Measurements from ENCODE around the gene HES5. TPM values are rescaled to one million over a fixed set of nuclear protein-coding genes. Genes with fewer than 3 reads are reported as not detected.

The HES5 gene
- total RNA-seq, 3 donors from 2014 or later = not detected

DNA sequence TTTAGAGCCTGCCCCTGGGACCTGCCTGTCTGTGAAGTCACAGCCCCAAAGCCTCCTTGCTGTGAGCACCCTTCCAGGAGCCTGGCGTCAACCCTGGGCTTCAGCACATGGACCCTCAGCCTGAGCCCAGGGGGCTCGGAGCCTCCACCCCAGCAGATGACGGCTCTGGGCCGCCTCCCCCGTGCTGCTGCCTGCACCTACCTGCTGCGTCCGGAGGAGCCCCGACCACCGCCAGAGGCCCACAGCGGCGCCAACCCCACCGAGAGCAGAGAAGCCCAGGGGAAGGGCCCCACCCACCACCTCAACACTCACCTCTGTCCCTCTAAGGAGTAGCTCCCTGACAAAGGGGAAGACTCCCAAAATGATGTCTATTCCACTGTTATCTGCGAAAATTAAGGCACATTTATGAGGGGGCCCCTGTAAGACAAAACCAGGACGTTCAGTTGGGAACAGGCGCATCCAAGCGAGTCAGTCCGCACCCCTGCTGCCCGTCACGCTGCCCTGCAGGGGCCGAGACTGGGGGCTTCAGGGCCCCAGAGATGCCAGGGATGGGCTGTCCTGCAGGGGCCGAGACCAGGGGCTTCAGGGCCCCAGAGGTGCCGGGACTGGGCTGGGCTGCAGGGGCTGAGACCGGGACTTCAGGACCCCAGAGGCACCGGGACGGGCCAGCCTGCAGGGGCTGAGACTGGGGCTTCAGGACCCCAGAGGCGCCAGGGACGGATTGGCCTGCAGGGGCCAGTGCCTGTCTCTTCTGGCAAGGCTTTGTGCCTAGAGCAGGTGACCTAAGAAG, 19.5 kb downstream of the HES5 start:
- H3K27me3 Mint-ChIP-seq (ENCODE audit: low read depth) = no peaks in the 10 kb centered on the region
- H3K4me1 Mint-ChIP-seq (ENCODE audit: low read depth) = no peaks in the 10 kb centered on the region
- no peaks in the 10 kb centered on the region for H3K9me3 Mint-ChIP-seq
- peaks cover 9% of the 10 kb centered on the region for H3K36me3 Mint-ChIP-seq (ENCODE audit: insufficient read depth)
- no peak overlapping the region for H3K4me3 Mint-ChIP-seq
- DNase-seq (no peak), ATAC-seq (no peak)

DNA sequence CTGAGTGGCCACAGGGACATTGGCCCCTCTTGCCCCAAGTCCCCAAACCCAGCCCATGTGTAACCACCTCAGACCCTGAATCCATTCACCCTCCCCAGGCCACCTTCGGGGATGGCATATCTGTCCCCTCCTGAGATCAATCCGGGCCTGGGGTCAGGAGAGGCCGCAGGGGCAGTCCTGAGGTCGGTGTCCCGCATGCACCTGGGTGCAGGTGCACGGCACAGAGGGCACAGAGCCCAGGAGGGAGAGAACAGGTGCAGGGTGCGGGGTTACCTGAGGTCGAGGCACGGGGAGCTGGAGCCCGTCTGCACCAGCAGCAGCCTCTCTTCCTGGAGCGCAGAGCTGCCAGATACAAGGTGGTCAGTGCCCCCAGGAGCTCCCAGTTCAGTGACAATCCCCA, 20.5 kb downstream of the HES5 start:
- H3K27me3 Mint-ChIP-seq (ENCODE audit: low read depth) = no peaks in the 10 kb centered on the region
- H3K4me3 Mint-ChIP-seq = no peak overlapping the region
- H3K36me3 Mint-ChIP-seq (ENCODE audit: insufficient read depth) = peaks cover 9% of the 10 kb centered on the region
- no peaks in the 10 kb centered on the region for H3K9me3 Mint-ChIP-seq
- DNase-seq = no peak
- ATAC-seq = no peak
- H3K4me1 Mint-ChIP-seq (ENCODE audit: low read depth) = no peaks in the 10 kb centered on the region

DNA sequence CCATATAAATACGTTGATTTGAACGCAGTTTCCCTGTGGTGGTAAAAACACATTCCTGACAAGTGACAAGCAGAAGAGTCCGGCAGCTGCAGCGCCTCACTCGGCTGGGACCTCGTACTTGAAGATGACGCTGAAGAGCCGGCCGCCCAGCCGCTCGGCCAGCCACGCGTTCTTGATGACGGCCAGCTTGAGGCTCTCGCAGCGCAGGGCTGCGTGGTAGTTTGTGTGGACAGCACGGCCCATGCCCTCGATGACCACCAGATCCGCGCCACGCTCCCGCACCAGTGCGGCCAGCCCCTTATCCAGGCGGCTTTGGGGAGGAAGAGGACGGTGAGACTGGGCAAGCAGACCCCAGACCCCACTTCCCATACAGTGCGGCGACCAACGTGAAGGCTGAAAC, 21.3 kb downstream of the HES5 start:
- Mint-ChIP-seq H3K4me1 (ENCODE audit: low read depth) (no peaks in the 10 kb centered on the region), H3K27me3 (ENCODE audit: low read depth) (no peaks in the 10 kb centered on the region), H3K4me3 (no peak overlapping the region), H3K9me3 (no peaks in the 10 kb centered on the region), H3K36me3 (ENCODE audit: insufficient read depth) (peaks cover 9% of the 10 kb centered on the region)
- DNase-seq = no peak
- ATAC-seq = no peak

DNA sequence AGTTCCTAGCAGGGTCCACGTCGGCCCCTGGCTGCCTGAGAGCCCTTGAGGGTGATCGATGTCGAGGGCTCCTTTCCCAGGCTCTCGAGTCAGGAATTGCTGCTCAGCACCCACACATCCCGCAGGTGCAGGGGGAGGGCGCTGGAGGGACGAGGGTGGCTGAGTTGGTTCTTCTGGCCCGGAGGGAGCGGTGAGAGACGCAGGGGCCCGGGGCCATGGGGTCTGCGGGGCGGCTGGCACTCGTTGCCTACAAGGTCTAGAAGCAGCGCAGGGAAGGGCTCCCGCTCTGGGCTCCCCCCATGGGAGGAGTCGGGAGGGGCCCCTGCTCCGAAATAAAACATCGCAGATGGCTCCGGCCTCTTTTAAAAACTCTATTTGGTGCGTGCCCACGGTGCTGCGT, 21.9 kb downstream of the HES5 start:
- DNase-seq = no peak
- H3K4me1 Mint-ChIP-seq (ENCODE audit: low read depth) = no peaks in the 10 kb centered on the region
- no peaks in the 10 kb centered on the region for H3K27me3 Mint-ChIP-seq (ENCODE audit: low read depth)
- H3K4me3 Mint-ChIP-seq = no peak overlapping the region
- no peaks in the 10 kb centered on the region for H3K9me3 Mint-ChIP-seq
- peaks cover 9% of the 10 kb centered on the region for H3K36me3 Mint-ChIP-seq (ENCODE audit: insufficient read depth)
- ATAC-seq = no peak

DNA sequence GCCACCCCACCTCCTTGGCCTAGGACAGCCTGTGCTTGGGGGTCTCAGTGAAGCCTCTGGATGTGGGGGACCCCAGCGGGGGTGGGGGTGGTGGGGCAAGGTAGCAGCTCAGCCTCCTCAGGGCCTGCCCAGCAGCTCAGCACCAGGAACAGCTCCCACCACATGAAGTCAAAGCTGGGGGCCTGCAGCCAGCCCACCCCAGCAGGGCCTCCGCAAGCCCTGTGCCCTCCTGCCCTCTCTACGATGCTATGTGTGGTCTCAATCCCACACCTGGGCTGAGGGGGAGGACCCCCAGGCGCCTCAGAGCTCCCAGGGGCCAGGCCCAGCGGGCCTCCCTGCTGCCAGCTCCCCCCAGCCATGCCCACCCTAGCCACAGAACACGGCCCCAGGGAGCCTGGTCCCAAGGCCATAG, 22.3 kb downstream of the HES5 start:
- ATAC-seq (no peak), DNase-seq (no peak)
- Mint-ChIP-seq H3K36me3 (ENCODE audit: insufficient read depth) (peaks cover 9% of the 10 kb centered on the region), H3K4me3 (no peak overlapping the region), H3K4me1 (ENCODE audit: low read depth) (no peaks in the 10 kb centered on the region), H3K9me3 (no peaks in the 10 kb centered on the region), H3K27me3 (ENCODE audit: low read depth) (no peaks in the 10 kb centered on the region)

DNA sequence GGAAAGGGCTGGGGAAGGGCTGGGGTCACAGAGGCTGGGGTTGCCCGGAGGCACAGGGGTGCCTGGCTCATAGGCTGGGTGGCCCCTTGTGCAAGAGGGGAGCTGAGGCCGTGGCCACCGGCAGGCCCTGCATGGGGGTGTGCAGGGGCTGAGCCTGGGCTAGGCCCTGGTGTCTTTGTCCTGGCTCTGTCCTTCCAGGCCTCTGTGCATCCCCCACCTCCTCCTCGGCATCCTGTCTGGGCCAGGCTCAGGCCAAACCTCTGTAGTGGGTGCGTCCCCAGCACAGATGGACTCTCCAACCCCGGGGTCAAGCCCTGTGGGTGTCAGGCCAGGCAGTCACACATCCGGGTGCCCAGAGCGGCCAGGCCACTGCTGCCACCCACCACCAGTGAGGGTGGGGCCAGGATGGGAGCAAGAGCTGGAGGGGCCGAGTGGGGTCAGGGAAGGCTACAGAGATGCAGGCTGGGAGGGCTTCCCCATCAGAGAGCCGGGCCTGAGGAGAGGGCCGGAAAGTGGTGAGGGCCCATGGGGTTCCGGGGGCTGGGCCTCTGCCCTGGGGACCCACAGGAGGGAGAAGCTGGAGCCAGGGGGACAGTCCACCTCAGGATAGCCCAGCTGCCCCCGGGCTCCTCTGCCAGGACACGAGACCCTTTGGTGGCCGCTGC, 23.0 kb downstream of the HES5 start:
- no peak for DNase-seq
- no peaks in the 10 kb centered on the region for H3K27me3 Mint-ChIP-seq (ENCODE audit: low read depth)
- H3K4me3 Mint-ChIP-seq = no peak overlapping the region
- no peaks in the 10 kb centered on the region for H3K9me3 Mint-ChIP-seq
- H3K36me3 Mint-ChIP-seq (ENCODE audit: insufficient read depth) = peaks cover 9% of the 10 kb centered on the region
- ATAC-seq = no peak
- no peaks in the 10 kb centered on the region for H3K4me1 Mint-ChIP-seq (ENCODE audit: low read depth)

- H3K27me3 Mint-ChIP-seq (ENCODE audit: low read depth) = no peaks in the 10 kb centered on the region
- H3K4me1 Mint-ChIP-seq (ENCODE audit: low read depth) = no peaks in the 10 kb centered on the region
- H3K4me3 Mint-ChIP-seq = no peak overlapping the region
- ATAC-seq = no peak
- no peaks in the 10 kb centered on the region for H3K9me3 Mint-ChIP-seq
- H3K36me3 Mint-ChIP-seq (ENCODE audit: insufficient read depth) = peaks cover 4% of the 10 kb centered on the region
- DNase-seq = no peak
These were observed 23.8 kb downstream of the HES5 start for GRCh38 chr1:2506007-2506860.

DNA sequence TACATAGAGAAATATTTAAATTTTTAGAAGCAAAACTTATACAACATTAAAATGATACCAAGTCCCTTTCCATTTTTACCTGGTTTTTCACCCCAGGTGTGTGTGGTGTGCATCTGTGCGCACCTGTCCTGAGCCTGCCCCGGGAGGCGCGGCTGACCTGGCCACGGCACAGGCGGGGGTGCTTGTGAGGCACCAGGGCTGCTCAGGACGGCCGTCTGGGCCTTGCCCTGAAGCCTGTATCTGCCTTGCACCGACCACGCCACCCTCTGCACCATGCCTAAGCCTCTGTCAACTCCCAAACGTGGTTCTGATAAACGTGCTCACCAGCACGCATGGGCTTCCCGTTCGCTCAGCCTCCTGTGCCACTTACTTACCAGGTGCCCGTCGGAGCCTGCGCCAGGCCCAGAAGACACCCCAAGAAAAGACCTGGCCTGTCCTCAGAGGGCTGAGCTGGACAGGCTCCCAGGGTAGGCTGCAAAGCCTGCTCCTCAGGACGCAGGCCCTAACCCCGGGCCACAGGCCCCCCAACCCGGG, 24.5 kb downstream of the HES5 start:
- Mint-ChIP-seq H3K9me3 (no peaks in the 10 kb centered on the region), H3K36me3 (ENCODE audit: insufficient read depth) (peaks cover 4% of the 10 kb centered on the region), H3K4me3 (no peak overlapping the region), H3K4me1 (ENCODE audit: low read depth) (peaks cover 1% of the 10 kb centered on the region), H3K27me3 (ENCODE audit: low read depth) (no peaks in the 10 kb centered on the region)
- no peak for ATAC-seq
- no peak for DNase-seq

DNA sequence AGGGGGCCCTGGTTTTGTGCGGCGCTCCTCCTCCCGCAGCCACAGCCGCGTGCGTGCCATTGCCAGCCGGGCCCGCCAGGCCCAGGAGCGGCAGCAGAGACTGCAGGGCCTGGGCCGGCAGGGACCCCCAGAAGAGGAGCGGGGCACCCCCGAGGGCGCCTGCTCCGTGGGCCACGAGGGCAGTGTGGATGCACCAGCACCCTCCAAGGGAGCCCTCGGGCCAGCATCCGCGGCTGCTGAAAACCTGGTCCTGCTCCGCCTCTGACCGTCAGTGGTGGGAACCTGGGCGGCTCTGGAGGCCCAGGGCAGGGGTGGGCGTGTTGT, 25.2 kb downstream of the HES5 start:
- Mint-ChIP-seq H3K36me3 (ENCODE audit: insufficient read depth) (peaks cover 4% of the 10 kb centered on the region), H3K9me3 (no peaks in the 10 kb centered on the region), H3K4me3 (no peak overlapping the region), H3K27me3 (ENCODE audit: low read depth) (no peaks in the 10 kb centered on the region), H3K4me1 (ENCODE audit: low read depth) (peaks cover 8% of the 10 kb centered on the region)
- DNase-seq = no peak
- ATAC-seq = no peak

GRCh38 chr1:2504225-2504948, 25.7 kb downstream of the HES5 start:
- ATAC-seq (no peak), DNase-seq (no peak)
- H3K27me3 Mint-ChIP-seq (ENCODE audit: low read depth) = no peaks in the 10 kb centered on the region
- H3K36me3 Mint-ChIP-seq (ENCODE audit: insufficient read depth) = peaks cover 4% of the 10 kb centered on the region
- no peak overlapping the region for H3K4me3 Mint-ChIP-seq
- peaks cover 12% of the 10 kb centered on the region for H3K4me1 Mint-ChIP-seq (ENCODE audit: low read depth)
- H3K9me3 Mint-ChIP-seq = no peaks in the 10 kb centered on the region

DNA sequence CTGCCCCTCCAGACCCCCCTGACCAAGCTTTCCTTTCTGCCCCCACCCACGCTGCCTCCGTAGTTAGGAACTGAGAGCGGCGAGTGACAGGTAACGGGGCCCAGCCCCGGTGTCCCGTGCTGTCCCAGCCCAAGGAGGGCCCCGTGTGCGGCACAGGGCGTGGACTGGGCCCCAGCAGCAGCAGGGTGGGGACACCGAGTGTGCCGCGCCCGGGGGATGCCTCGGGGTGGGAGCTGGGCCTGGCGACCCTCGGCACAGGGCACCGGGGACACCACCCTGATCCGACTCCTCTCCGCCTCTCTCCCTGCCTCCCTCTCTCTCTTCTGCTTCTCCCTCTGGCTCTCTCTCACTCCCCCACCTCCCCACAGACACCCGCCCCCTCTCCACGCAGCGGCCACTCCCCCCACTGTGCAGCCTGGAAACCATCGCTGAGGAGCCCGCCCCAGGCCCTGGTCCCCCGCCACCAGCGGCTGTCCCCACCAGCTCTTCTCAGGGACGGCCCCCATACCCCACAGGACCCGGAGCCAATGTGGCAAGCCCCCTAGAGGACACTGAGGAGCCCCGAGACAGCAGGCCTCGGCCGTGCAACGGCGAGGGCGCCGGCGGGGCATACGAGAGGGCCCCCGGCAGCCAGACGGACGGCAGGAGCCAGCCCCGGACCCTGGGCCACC, 26.4 kb downstream of the HES5 start:
- Mint-ChIP-seq H3K27me3 (ENCODE audit: low read depth) (no peaks in the 10 kb centered on the region), H3K36me3 (ENCODE audit: insufficient read depth) (peaks cover 2% of the 10 kb centered on the region), H3K4me3 (no peak overlapping the region), H3K4me1 (ENCODE audit: low read depth) (peaks cover 16% of the 10 kb centered on the region), H3K9me3 (no peaks in the 10 kb centered on the region)
- DNase-seq (no peak), ATAC-seq (no peak)

- Mint-ChIP-seq H3K4me1 (ENCODE audit: low read depth) (peaks cover 16% of the 10 kb centered on the region), H3K27me3 (ENCODE audit: low read depth) (no peaks in the 10 kb centered on the region), H3K4me3 (no peak overlapping the region), H3K36me3 (ENCODE audit: insufficient read depth) (no peaks in the 10 kb centered on the region), H3K9me3 (no peaks in the 10 kb centered on the region)
- no peak for ATAC-seq
- no peak for DNase-seq
These were observed 27.2 kb downstream of the HES5 start for GRCh38 chr1:2502661-2503553.

DNA sequence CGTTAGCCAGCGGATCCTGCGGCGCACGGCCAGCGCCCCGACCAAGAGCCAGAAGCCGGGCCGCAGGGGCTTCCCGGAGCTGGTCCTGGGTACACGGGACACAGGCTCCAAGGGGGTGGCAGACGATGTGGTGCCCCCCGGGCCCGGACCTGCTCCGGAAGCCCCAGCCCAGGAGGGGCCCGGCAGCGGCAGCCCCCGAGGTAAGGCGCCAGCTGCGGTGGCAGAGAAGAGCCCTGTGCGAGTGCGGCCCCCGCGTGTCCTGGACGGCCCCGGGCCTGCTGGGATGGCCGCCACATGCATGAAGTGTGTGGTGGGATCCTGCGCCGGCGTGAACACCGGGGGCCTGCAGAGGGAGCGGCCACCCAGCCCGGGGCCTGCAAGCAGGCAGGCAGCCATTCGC, 27.9 kb downstream of the HES5 start:
- H3K27me3 Mint-ChIP-seq (ENCODE audit: low read depth) = no peaks in the 10 kb centered on the region
- no peaks in the 10 kb centered on the region for H3K36me3 Mint-ChIP-seq (ENCODE audit: insufficient read depth)
- H3K4me1 Mint-ChIP-seq (ENCODE audit: low read depth) = peaks cover 16% of the 10 kb centered on the region
- H3K4me3 Mint-ChIP-seq = no peak overlapping the region
- no peak for ATAC-seq
- H3K9me3 Mint-ChIP-seq = no peaks in the 10 kb centered on the region
- no peak for DNase-seq

Measured in activated T-cell treated with anti-CD3 and anti-CD28 coated beads, Interleukin-2, amount 50 U/mL, for 4 hours (primary cell).